SKM-1 (cell line): Measurements from ENCODE around the gene GJA5.

Source experiments
- DNase-seq: peaks from one replicate; lab custom pipeline; 2025; ENCODE audit not compliant: unreplicated experiment; lab: John Stamatoyannopoulos, UW

The GJA5 gene

GRCh38 chr1:147762233-147763024 lies 2.0 kb upstream of the GJA5 start:
- DNase-seq = no peak

- no peak for DNase-seq
Measured at GRCh38 chr1:147758379-147759100, 1.9 kb downstream of the GJA5 start.

- no peak for DNase-seq
Measured at GRCh38 chr1:147757015-147757990, 3.1 kb downstream of the GJA5 start.

GRCh38 chr1:147756341-147756740 lies 4.1 kb downstream of the GJA5 start:
- DNase-seq = no peak

GRCh38 chr1:147754661-147755060 lies 5.7 kb downstream of the GJA5 start:
- no peak for DNase-seq

GRCh38 chr1:147753081-147753480 lies 7.3 kb downstream of the GJA5 start:
- no peak for DNase-seq

- DNase-seq = no peak
Measured at GRCh38 chr1:147752511-147752910, 7.9 kb downstream of the GJA5 start.

- no peak for DNase-seq
Measured at GRCh38 chr1:147751346-147751745, 9.1 kb downstream of the GJA5 start.

GRCh38 chr1:147750618-147751217 lies 9.7 kb downstream of the GJA5 start:
- DNase-seq = no peak

- no peak for DNase-seq
Measured at GRCh38 chr1:147749792-147750191, 10.6 kb downstream of the GJA5 start.

GRCh38 chr1:147748676-147749350 lies 11.6 kb downstream of the GJA5 start:
- DNase-seq = no peak

- DNase-seq = no peak
Measured at GRCh38 chr1:147747966-147748365, 12.4 kb downstream of the GJA5 start.

GRCh38 chr1:147745271-147745670 lies 15.1 kb downstream of the GJA5 start:
- DNase-seq = no peak

GRCh38 chr1:147741065-147741464 lies 19.3 kb downstream of the GJA5 start:
- no peak for DNase-seq

- no peak for DNase-seq
Measured at GRCh38 chr1:147740391-147740790, 20.0 kb downstream of the GJA5 start.

GRCh38 chr1:147738739-147739476 lies 21.5 kb downstream of the GJA5 start:
- no peak for DNase-seq

- DNase-seq = no peak
Measured at GRCh38 chr1:147738129-147738528, 22.3 kb downstream of the GJA5 start.

- DNase-seq = no peak
Measured at GRCh38 chr1:147736883-147737282, 23.5 kb downstream of the GJA5 start.

GRCh38 chr1:147735423-147735822 lies 25.0 kb downstream of the GJA5 start:
- DNase-seq = no peak
